Measurements from ENCODE around the gene FKBP2. TPM values are rescaled to one million over a fixed set of nuclear protein-coding genes. Genes with fewer than 3 reads are reported as not detected.

FKBP2 gene
- total RNA-seq, 1 donor from 2014 or later, result 45.6 TPM

DNA sequence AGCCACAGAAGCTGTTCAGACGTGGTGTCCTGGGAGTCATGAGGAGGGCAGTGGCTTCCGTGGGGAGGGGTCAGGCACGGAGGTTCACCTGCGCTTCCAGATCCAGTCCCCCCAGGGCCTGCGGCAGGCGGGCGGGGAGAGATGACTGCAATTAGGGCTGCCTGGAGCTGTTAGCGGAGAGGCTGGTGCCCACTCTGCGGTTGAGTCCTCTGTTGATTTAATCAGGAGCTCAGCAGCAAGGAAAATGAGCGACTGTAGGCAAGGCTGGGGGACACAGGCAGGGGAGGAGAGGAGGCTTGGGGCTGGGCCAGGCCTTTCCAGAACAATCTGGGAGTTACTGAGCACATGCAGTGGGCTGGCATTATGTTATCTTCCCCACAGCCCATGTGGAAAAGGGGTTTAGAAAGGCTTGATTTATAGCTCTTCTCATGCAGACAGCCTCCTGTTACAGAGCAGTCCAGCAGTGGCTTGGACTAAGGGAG, 23.5 kb downstream of the FKBP2 start:
- DNase-seq, result no peak

DNA sequence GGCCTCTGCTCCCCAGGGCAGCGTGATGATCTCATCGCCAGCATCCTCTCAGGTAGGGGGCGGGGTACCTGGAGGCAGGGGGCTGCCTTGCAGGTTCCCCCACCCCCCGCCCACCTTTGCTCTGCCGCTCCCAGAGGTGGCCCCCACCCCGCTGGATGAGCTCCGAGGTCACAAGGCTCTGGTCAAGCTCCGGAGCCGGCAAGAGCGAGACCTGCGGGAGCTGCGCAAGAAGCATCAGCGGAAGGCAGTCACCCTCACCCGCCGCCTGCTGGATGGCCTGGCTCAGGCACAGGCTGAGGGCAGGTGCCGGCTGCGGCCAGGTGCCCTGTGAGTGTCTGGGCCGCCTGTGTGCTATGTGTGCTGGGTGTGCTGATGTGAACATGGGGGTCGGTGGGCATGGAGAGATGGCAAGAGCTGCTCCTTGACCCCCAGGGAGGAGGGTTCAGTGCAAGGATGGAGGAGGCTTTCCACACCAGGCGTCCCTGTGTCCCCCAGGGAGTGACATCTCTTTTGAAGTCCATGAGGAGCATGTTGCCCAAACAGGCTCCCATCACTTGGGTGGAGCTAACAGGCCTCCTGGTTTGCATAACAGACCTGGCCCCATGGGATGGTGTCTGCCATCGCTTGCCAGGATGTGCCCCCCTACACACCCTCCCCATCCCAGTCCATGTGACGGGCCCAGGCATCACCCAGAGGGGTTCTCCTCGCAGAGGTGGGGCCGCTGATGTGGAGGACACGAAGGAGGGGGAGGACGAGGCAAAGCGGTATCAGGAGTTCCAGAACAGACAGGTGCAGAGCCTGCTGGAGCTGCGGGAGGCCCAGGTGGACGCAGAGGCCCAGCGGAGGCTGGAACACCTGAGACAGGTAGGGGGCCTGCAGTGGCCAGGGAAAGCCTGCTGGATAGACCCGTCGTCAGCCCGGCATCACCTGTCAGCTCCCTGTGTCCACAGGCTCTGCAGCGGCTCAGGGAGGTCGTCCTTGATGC, 24.6 kb downstream of the FKBP2 start:
- no peak for DNase-seq

DNA sequence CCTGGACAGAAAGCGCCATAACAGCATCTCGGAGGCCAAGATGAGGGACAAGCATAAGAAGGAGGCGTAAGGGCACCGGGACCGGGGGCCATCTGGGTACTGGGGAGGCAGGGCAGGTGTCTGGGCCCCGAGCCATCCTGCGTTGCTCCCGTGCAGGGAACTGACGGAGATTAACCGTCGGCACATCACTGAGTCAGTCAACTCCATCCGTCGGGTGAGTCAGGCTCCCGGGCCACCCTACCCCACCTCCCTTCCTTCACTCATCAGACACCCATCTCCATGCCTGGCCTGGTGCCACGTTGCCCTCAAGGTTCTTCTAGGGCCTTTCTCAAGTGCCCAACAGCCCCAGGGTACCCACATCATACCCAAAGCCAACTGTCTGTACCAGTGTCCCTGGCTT, 25.4 kb downstream of the FKBP2 start:
- peak; percentile 39 for DNase-seq

DNA sequence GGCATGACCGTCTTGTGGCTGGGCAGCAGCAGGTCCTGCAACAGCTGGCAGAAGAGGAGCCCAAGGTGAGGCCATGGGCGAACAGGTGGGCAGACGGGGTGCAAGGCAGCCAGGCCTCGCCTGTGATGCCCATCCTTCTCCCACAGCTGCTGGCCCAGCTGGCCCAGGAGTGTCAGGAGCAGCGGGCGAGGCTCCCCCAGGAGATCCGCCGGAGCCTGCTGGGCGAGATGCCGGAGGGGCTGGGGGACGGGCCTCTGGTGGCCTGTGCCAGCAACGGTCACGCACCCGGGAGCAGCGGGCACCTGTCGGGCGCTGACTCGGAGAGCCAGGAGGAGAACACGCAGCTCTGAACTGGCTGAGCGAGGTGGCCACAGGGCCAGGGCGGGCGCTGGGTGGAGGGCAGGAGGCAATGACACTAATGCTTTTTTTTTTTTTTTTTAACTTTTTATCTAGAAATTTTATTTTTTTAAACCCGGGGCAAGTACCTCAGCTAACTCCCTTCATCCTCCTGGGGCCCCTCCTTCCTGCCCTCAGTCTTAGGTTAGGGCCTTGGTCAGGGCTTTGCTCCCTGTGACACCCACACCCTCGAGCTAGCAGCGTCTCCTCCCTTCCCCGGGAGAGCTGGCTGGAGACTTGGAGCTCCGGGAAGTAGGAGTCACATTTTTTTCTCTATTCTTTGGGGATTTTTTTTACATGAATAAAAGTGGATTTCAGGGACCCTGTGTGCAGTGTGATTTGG, 26.5 kb downstream of the FKBP2 start:
- DNase-seq, result peak; percentile 25

DNA sequence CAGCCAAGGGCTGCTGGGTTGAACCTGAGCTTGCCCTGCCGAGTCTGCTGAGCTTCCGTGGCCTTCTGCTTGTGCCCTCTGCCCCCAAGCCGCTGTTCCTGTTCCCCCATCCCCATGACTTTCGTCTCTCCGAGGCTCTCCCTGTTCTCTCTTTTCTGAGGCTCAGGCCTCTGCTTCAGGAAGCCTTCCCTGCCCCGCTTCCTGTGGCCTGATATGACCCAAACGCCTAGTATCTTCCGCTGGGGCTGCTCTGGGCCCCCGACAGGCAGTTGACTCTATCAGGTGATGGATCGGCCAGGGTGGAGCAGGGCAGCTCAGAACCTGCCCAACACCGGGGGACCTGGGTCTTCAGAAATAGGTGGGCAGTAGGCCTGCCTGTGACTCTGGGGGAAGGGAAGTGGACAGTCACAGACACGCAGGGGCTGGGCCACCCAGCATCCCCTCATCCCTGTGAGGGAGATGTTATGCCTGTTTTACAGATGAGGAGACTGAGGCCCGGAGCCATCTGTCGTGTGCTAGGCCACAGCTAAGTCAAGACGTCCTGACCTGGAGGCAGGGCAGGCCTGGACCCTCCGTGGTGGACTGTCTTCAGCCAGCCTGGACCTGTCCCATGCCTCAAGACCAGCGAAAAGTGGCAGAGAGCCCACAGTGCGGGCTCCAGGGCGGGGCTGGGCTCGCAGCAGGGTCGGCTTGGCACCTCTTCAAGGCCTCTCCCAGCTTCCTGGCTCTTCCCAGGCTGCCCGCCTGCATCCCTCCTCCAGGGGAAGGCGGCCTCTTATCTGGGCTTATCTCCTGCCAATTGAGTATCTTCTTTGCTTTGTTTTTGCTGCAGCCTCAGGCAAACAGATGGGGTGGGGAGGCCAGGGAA, 27.4 kb downstream of the FKBP2 start:
- peak; percentile 66 for DNase-seq

DNA sequence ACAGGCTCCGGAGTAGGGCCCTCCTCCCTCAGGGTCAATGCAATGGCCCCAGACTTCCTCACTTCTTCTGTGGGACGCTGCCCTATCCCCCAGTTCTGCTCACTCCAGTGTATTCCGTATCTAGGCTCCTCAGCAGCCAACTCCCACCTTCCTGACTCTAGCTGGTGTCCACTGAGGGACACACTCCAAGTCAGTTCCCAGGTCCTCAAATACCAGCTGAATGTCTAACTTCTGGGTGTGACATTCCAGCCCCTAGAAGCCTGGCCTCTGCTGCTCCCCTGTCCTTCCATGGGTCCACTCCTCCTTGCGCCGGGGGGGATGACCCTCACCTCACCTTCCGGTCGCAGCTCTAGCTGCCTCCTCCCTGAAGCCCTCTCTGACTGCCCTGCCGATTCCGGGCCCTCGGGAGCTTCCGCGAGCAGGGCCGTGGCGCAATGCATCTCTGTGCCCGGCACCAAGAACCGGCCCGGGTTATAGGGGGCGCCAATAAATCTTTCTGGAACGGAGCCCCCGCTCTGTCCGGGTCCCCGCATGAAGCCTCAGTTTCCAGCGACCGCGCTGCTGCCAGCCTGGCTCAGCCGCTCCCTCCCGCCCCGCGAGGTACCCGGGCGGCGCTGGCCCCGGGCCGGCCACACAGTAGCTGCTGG, 28.1 kb downstream of the FKBP2 start:
- peak; percentile 63 for DNase-seq

DNA sequence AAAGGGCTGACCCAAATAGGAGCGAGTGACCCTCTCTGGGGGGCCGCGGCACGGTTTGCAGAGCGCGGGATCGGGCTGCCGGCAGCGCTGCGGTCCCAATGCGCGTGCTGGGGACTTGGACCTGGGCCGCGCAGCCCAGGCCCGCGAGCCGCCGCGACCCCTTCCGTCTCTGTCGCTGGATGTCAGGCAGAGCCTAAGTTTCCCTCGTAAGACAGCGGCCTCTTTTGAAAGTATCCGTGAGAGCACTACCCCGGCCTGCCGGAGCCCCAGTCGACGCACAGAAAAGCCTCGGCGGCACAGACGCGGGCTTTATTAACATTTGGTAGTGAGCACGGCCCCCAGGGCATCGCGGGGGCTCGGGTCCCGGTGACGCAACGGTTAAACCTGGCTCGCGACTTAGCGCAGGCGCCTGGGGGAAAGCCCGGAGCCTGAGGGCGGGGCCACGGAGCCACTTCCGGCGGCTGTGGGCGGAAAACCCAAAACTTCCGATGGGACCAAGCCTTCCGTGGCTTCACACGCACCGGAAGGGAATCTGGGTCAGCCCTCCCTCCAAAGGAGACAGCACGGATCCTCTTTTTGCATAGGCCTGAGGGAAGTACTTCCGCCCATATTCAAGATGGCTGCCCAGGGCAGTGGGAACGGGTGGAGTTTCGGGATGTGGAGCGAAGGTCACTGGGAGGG, 28.8 kb downstream of the FKBP2 start:
- DNase-seq, result peak; percentile 100

DNA sequence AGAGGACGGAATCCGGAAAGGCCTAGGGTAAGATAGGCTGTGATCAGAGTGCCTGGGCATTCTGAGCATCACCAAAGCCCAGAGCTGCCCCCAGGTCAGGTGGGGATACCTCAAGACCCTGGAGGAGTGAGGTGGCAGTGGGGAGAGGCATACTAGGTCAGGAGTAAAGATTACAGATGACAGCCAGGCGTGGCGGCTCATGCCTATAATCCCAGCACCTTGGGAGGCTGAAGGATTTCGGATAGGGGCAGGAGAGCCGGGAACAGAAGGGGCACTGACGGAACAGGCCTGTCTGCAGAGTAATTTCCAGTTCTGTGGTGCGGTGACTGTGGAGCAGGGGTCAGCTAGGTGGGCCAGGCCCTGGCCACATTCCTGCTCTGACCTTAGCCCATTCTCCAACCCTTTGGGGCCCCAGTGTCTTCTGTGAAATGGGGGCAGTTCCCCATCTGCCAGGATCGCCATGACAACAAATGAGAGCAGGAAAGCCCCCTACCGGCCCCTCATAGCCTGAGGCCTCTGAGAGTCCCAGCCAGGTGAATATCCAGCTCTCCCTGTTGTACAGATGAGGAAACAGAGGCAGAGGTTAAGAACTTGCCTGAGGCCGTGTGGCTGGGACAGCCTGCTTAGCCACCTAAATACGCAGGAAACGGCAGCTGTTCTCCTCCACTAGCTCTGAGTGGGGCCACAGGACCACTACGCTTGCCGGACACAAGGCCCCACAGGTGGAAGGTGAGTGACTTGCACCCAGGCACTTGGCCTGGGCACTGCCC, 34.3 kb downstream of the FKBP2 start:
- no peak for DNase-seq

DNA sequence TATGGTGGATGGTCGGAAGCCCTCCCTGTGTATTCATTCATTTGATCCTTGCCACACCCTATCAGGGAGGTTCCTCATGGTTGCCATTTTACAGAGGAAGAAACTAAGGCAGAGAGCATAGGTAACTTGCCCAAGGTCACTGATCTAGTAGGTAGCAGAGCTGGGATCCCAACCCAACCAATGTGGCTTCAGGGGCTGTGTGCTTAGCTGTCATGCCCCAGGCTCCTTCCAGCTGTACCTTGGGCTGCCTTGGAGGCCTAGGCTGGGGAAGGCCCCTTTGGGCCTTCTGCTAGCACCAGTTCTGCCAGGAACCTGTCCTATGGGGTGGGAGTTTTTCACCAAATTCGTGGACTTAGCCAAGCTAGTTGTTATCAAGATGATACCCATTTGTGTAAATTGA, 34.9 kb downstream of the FKBP2 start:
- DNase-seq, result no peak

DNA sequence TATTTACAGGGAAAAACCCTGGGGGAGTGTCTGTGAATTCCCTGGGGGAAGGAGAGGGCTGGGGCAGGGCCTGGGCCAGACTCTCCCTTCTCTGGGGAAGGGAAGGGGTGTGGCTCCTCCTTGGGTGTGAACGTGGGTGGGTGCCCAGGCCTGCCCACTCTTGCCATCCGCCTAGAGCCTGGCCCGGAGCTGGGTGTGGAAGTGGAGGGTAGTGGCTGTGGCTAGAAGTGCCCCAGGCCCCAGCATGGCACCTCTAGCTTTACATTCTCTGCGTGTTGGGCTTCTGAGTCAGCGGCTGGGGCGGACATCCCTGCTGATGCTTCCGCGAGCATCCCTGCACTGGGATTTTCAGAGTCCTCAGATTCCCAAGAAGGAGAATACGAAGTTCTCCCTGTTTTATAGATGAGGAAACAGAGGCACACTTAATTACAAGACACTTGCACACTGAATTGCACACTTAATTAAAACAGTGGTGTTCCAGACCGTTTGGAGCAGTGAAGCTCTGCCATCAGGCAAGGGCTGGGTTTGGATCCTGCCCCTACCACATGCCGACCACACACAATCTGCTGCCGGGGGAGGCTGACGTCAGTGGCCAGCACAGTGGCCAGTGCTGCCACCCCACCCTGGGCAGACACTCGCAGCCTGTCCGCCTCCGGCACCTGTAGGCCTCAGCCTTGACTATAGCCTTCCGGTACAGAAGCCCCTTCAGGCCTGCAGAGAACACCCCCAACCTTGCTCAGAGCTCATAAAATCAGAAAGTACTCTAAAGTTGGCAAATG, 35.9 kb downstream of the FKBP2 start:
- no peak for DNase-seq

DNA sequence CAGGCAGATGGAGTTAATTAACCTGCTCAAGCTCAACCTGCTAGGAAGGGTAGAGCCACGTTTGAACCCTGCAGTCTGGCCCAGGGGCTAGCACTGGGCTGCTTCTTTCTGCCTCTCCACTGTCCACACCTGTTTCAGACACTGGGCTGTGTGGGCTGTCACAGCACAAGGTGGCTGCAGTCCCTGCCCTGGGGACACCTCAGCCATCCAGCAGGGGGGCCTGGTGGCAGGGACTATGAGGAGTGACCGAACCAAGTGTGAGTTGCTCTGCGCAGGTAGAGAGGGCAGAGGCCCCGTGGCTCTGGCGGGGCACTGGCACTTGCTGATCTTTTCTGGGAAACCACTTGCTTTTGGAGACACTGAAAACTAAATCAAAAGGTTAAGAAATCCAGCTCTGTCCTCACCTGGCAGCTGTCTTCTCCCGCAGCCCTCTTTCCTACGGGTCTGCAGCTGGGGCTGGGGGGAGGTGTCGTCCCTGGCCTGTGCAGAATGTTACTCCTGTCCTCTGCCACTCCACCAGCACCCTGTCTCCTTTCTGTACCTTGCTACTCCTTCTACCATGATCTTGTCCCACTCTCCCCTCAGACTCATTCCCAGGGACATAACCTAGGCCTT, 37.8 kb downstream of the FKBP2 start:
- no peak for DNase-seq

DNA sequence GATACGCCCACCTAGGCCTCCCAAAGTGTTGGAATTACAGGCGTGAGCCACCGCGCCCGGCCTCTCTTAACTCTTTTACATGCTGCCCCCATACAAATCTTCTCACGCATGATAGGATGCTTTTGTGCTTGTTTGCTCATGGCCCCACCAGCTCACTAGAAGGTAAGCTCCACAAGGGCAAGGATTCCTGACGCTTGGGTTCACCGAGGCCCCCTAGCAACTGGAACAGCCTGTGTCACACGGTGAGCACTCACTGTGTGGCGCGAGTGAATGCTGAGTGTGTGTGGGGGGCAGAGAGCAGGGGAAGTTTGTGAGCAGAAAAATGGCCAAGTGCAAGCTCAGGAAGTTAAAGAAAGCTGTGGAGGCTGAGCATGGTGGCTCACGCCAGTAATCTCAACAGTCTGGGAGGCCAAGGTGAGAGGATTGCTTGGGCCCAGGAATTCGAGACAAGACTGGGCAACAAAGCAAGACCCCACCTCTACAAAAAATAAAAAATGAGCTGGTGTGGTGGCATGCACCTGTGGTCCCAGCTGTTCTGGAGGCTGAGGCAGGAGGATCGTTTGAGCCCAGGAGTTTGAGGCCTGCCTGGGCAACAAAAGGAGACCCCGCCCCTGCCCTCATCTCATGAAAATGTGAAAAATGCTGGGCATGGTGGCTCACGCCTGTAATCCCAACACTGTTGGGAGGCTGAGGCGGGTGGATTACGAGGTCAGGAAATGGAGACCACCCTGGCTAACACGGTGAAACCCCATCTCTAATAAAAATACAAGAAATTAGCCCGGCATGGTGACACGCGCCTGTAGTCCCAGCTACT, 41.3 kb downstream of the FKBP2 start:
- no peak for DNase-seq

DNA sequence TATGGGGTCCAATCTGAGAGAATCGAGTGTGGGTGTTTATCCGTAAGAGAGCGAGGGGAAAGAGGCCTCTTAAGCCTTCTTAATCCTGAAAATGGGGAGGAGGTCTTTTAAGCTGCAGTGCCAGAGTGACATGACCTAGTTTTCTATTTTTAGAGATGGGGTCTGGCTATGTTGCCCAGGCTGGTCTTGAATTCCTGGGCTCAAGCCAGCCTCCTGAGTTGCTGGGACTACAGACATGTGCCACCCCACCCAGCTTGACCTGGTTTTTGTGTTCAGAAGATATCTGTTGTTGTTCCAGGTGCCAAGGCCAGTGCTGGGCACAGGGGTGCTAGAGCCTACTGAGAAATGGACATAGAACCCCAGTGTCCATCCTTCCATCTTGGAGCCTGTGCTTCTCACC, 42.2 kb downstream of the FKBP2 start:
- DNase-seq, result no peak

DNA sequence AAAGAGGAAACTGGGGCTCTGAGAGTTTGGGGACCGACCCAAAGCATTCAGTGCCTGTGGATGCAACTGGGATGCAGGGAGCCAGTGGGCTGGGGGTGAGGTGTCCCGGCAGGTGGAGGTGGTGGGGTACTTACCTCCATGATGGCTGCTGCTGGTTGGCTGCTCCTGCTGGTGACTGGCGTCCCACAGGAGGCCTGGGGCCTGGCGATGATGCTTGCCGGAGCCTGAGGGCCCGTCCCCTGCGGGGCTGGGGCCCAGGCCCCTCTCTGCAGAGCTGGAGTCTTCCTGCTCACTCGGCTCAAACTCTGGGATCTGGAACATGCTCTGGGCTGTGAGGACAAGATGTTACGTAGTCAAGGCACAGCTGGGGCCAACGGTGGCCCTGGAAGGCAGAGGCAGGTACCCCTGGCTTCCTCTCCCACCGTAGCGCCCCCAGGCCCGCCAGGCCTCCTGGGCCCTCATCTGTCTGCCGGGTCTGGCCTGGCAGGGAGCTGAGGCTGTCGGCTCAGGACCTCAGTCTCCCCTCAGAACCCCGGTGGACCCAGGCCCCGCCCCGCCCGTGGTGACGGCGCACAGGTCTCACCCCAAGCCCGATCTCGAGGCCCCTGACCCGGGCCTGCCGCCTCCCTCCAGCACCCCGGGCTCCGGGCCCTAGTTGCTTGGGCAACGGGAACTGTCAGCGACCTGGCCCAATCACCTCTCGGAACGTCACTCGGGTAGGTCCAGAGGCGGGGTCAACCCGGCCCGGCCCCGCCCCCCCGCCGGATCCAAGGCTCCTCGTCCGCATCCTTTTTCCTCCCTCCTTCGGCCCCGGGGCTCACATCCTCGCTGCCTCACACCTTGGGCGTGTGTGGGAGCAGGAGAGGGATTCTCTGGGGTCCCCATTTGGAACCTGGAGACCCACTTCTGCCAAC, 43.4 kb downstream of the FKBP2 start, which contains the start of gene BAD:
TSS of gene BAD (minus strand) at position 618 of the 914 bp plus-strand sequence. CDS start at position 321, 297 bp downstream.
- peak; percentile 94 for DNase-seq

DNA sequence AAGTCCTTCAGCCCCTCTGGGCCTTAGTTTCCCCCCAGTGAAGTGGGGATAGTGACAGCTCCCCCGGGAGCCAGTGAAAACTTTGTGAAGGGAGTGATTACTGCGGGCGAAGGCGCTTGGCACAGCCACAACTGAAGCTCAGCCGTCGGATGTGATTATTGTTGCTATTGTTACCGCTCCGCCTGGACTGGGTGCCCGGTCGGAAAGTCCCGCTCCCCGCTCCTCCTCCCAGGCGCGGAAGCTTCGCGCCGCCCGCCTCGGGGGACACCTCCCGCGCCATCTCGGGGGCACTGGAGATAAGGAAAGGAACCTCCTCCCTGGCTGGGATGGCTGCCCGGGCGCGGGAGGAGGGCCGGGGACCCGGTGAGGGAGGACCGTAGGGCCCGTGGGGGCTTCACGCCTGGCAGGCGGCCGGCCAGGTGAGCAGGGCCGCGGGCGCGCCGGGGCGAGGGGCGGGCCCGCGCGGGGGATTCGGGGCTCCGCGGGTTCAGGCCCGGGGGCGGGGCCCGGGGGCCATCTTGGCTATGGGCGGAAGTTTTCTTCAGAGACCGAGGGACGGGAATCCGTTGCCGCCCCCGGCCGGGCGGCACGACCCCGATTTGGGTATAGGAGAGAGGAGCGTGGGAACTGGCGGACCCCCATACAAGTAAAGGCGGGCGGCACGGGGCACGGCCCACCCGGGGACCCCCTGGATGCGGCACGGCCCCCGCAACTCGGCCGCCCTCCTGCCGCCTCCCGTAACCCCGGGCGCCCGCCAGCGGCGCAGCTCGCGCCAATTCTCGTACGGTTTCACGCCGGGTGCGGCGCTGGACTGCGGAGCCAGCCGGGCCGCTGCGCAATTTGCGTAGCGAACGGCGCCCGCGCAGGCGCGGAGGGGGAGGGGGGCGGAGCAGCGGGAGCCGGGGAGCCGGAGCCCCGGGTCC, 44.3 kb downstream of the FKBP2 start, which contains the start of gene GPR137:
TSS of gene GPR137 (plus strand) at position 887 of the 923 bp plus-strand sequence. CDS start 677 bp downstream, outside the sequence.
- peak; percentile 76 for DNase-seq
